Activated T-cell treated with anti-CD3 and anti-CD28 coated beads for 4 hours (primary cell): Measurements from ENCODE around the gene AUH.
"Not testable (repeated sequence)": the region's sequence is repeated elsewhere in the genome, so short reads cannot be mapped to it uniquely, and the experiment has no call there.

Experiments used
- DNase-seq: peaks from one replicate; pipeline ENCODE4 v3.0.0-alpha.2; 2020

AUH gene

GRCh38 chr9:91202736-91203283, 158.9 kb downstream of the AUH start:
- DNase-seq: no peak

DNA sequence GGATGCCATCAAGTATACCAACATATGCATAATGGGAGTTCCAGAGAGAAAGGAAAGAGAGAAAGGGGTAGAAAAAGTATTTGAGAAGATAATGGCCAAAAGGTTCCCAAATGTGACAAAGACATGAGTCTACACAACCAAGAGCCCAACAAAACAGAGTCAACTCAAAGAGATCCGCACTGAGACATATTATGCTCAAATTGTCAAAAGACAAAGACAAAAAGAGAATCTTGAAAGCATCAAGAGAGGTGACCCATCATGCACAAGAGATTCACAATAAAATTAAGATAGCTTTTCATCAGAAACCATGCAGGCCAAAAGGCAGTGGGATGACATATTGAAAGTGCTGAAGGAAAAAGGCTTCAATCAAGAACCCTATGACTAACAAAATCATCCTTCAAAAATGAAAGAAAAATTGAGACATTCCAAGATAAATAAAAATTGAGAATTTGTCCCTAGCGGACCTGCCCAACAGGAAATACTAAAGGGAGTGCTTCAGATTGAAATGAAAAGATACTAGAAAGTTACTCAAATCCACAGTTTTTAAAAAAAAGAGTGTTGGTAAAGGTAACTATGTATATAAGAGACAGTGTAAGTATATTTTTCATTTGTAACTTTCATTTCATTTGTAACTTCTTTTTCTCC, 160.9 kb downstream of the AUH start:
- DNase-seq: no peak

GRCh38 chr9:91199739-91200497, 161.8 kb downstream of the AUH start:
- DNase-seq: no peak

DNA sequence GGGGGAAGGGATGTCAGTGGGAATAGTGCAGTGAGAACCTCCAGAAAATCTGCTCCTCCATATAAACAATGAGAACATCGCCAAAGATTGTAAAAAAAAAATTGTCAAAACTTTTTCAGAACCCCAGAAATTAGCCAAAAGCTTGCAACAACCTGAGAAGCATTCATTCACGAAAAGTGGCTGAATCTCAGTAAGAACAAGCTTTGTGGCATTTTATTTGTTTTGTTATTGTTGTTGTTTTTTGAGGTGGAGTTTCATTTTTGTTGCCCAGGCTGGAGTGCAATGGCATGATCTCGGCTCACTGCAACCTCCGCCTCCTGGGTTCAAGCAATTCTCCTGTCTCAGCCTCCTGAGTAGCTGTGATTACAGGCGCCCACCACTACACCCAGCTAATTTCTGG, 162.8 kb downstream of the AUH start:
- not testable (repeated sequence) for DNase-seq

DNA sequence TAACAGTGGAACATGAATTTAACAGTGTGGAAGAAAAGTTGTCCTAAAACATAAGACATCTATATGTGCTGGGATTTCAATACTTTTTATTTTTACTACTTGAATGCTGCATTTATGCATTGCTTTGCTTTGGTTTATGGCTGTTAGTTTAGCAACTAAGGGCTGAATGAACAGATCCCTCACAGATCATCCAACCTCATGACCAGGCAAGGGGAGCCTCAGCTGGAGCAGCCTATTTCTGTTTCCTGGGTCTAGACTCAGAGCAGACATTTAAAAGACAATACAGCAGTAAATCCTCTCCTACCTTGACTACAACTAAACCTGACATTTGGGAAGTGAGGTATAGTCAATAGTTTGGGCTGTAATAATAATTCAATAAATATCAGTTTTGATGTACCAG, 163.3 kb downstream of the AUH start:
- DNase-seq: no peak

DNA sequence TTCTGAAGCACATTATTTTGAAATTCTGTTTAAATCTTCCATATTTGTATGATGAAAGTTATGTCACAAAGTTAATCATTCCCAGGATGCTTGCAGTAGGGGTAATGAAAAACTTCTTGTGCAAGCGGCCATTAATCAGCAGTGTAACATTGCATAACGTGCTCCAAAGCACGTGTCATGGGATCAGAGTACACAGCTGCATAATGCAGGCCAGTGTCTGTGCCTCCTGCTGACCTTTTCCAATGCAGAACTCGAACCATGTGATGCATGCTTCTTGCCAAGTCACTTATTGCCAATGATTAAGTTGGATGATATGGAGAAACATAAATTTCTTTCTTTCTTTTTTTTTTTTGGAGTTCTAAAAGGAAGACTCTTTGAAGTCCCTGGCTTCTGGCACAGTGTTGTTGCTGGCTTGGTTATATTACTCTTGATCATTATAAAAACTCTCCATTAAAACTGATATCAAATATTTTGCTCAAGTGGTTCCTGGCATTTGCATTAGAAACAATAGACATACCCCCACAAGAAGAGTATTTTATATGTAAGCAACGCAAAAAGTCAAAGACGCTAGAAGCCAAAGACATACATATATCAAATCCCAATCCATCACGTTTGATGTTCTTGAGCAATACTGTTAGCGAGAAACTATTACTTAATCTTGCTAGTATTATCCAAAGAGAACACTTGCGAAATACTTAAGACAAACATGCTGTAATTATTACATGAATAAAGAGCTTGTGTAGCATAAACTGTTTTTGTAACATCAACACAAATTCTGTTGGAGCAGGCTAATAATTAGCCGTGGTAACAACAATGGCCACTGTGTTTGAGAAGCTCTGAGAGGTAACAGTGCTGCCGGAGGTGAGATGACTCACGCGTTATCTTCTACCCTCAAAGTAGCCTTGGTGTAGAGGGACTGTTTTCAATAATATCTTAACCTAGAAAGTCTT, 164.2 kb downstream of the AUH start:
- no peak for DNase-seq

GRCh38 chr9:91196103-91196950, 165.4 kb downstream of the AUH start:
- no peak for DNase-seq

GRCh38 chr9:91195372-91196012, 166.2 kb downstream of the AUH start:
- no peak for DNase-seq

DNA sequence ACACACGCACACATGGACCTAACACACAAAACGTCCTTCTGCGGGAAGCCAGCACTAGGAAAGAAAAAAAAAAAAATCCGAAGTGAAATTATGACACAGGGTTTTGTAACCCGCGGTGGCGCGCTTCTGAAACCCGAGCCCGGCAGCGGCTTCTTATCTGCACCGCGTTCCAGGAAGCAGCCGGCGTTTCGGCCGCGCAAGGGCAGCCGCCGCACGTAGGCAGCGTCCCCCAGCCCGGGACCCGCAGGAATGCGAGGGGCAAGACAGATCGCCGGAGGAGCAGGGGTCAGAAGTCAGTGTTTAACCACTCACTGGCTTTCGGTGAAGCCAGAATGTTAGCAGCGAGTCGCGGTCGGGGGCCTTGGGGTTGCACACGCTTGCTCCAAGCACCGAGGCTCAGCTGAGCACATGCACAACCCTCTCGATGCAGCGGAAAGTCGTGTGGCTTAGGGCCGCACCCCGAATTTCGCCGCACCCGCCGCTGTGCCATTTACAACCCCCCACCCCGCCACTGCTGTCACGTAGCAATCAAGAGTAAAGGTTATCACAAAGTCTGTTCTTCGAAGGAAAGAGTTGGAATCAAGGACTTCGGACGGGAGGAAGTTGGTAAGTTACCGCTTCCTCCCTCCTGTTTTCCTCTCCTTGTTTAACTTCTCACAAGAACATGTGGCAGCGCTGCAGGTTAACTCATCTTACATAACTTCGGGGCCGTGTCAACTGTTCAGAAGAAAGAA, 167.9 kb downstream of the AUH start:
- peak; percentile 46 for DNase-seq

DNA sequence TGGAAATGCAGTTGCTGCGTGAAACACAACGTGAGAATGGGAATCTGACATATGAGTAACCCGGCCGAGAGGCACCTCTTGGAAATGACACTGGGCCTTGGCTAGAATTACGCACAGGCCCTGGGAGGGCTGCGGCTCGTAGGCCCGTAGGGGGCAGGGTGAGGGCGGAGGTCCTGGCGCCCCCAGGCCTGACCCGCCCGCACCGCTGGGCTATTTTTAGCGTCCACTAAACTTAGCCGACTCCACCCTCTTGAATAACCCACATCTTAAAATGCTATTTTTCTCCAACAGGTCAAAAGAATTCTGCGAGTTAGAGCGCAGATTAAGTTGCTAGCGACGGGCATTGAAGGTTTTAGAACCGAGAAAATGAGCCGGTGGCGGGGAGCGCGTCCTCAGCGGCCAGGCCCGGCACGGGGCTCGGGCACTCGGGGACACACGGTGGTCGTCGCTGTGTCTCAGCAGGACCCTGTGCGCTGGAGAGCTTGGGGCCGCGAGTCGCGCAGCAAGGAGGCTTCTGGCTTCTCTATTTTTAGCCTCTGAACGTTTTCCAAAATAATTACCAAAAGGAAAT, 168.5 kb downstream of the AUH start:
- DNase-seq: peak; percentile 59

DNA sequence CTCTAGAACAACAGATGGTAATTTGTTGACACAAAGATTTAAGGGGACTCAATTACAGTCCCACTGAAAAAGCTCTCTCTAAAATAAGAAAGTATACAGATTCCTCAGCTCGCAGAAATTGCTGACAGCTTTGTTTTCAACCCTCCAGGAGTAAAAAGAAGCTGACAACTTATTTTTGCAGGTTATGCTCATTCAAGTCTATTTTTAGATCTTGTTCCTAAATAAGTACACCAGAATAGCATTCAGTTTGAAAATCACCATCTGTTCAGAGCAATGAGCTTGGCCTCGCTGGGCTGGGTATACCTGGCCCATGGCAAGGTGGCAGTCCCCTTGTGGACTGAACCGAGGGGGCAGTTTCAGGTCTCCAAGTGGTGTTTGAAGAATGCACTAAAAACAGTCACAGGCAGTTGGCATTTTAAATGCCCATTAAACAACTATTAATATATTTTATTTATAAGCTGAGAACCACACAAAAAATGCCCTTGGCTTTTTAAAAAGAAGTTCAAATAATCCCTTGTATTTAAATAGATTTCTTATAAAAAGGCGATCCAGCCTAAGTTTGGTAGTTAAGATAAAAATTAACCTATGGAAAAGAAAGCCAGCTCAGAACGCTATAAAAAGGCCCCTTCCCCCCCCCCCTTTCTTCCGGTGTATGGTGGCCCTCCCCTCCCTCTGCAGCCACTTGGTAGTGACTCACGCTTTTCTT, 169.2 kb downstream of the AUH start:
- no peak for DNase-seq

GRCh38 chr9:91191411-91192380, 170.0 kb downstream of the AUH start:
- DNase-seq: no peak

GRCh38 chr9:91190062-91190461, 171.7 kb downstream of the AUH start:
- no peak for DNase-seq

- no peak for DNase-seq
These were observed 172.8 kb downstream of the AUH start for GRCh38 chr9:91188719-91189590.

DNA sequence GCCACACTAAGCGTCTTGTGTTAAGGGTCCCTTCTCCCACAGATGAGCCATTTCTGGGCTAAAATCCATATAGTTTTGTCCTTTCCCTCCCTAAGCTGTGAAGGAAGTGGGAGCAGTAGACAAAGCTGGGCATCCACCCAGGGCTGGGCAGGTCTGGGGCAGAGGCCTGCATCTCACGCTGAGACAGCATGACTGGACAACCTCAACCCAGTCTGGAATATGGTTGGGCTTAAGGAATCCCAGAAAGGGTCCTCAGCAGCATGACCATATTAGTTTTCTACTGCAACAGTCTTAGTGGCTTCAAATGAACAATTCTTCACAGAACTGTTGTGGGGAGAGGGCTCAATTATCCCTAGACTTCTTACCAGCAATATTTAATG, 173.8 kb downstream of the AUH start:
- DNase-seq: no peak

- no peak for DNase-seq
These were observed 174.3 kb downstream of the AUH start for GRCh38 chr9:91187311-91187964.

GRCh38 chr9:91186632-91187108, 175.0 kb downstream of the AUH start:
- no peak for DNase-seq
